GM19239 (cell line): ENCODE results near the gene IGF2BP2.

ENCODE experiments used
- DNase-seq: peaks from one replicate; pipeline ENCODE4 v3.0.0; 2011; ENCODE audit warnings: low spot score; ENCODE audit not compliant: insufficient read length
- FAIRE-seq: peaks from 2 replicates; lab custom pipeline; 2011; peaks lifted over from hg19 to GRCh38; lab: Jason Lieb, UNC

IGF2BP2 gene

GRCh38 chr3:185630182-185630622, 194.6 kb downstream of the IGF2BP2 start:
- no peak for FAIRE-seq
- no peak for DNase-seq

GRCh38 chr3:185629554-185630181, 195.2 kb downstream of the IGF2BP2 start:
- no peak for FAIRE-seq
- no peak for DNase-seq

- DNase-seq (no peak), FAIRE-seq (no peak)
Observed at GRCh38 chr3:185625784-185626183, 199.1 kb downstream of the IGF2BP2 start.

- no peak for FAIRE-seq
- no peak for DNase-seq
Observed at GRCh38 chr3:185623939-185624665, 200.7 kb downstream of the IGF2BP2 start.

GRCh38 chr3:185613016-185613415, 211.8 kb downstream of the IGF2BP2 start:
- no peak for FAIRE-seq

GRCh38 chr3:185606196-185606595, 218.6 kb downstream of the IGF2BP2 start:
- DNase-seq (no peak), FAIRE-seq (no peak)

More at GRCh38 chr3:185613016-185613415, 211.8 kb downstream of the IGF2BP2 start:
- no peak for DNase-seq

GRCh38 chr3:185605566-185605965, 219.3 kb downstream of the IGF2BP2 start:
- DNase-seq (no peak), FAIRE-seq (no peak)

- no peak for FAIRE-seq
- no peak for DNase-seq
Observed at GRCh38 chr3:185595526-185595925, 229.3 kb downstream of the IGF2BP2 start.

GRCh38 chr3:185594073-185594472, 230.8 kb downstream of the IGF2BP2 start:
- no peak for FAIRE-seq
- DNase-seq = no peak
